Neural cell (in vitro differentiated cells): ENCODE measurements around the gene P2RX3. TPM values are rescaled to one million over a fixed set of nuclear protein-coding genes. Genes with fewer than 3 reads are reported as not detected.

ENCODE experiments used
- H2AFZ ChIP-seq: fragments of 200-600, 300-800 bp; sonication (generic), shearing (Covaris generic); 2 replicates; pipeline ENCODE4 v1.6.0; 2014; ENCODE audit warnings: low read depth, mild to moderate bottlenecking, antibody characterized with exemption, low read length, moderate library complexity
- H3F3A ChIP-seq: fragments of 200-600 bp; shearing (Covaris generic); 2 replicates; pipeline ENCODE4 v1.6.1; 2016; ENCODE audit warnings: mild to moderate bottlenecking, moderate library complexity, mixed read lengths, antibody characterized with exemption, low read length; ENCODE audit not compliant: insufficient read depth, poor library complexity, severe bottlenecking
- H3K27ac ChIP-seq: fragments of 200-600, 300-800 bp; sonication (generic), shearing (Covaris generic); 2 replicates; pipeline ENCODE4 v1.5.1; 2014; ENCODE audit warnings: mild to moderate bottlenecking, low read length, moderate library complexity
- H3K27me3 ChIP-seq: fragments of 300-800, 200-600 bp; sonication (generic), shearing (Covaris generic); 2 replicates; pipeline ENCODE4 v1.6.0; 2014; ENCODE audit warnings: mild to moderate bottlenecking, low read depth, low read length, moderate library complexity; ENCODE audit not compliant: insufficient read depth
- H3K36me3 ChIP-seq: fragments of 300-800, 200-600 bp; sonication (generic), shearing (Covaris generic); 2 replicates; pipeline ENCODE4 v1.5.1; 2014; ENCODE audit warnings: mild to moderate bottlenecking, antibody characterized with exemption, low read length, moderate library complexity; ENCODE audit not compliant: insufficient read depth
- H3K4me2 ChIP-seq: fragments of 300-800, 200-600 bp; sonication (generic), shearing (Covaris generic); 2 replicates; pipeline ENCODE4 v1.6.0; 2014; ENCODE audit warnings: mild to moderate bottlenecking, low read length
- H3K4me3 ChIP-seq: fragments of 300-800, 200-600 bp; sonication (generic), shearing (Covaris generic); 2 replicates; pipeline ENCODE4 v1.5.1; 2014; ENCODE audit warnings: mild to moderate bottlenecking, low read length, moderate library complexity
- H3K79me2 ChIP-seq: fragments of 200-600 bp; shearing (Covaris generic); replicated peaks from 2 replicates; pipeline ENCODE4 v1.6.0; 2014; ENCODE audit warnings: mild to moderate bottlenecking, low read length, moderate library complexity; ENCODE audit not compliant: insufficient read depth
- H3K9ac ChIP-seq: fragments of 300-800, 200-600 bp; sonication (generic), shearing (Covaris generic); 2 replicates; pipeline ENCODE4 v1.6.1; 2016; ENCODE audit warnings: mild to moderate bottlenecking, low read length, mixed read lengths
- H3K9me2 ChIP-seq: fragments of 200-600 bp; shearing (Covaris generic); 2 replicates; pipeline ENCODE4 v1.6.1; 2016; ENCODE audit warnings: mild to moderate bottlenecking, low read length, mixed read lengths; ENCODE audit not compliant: insufficient read depth
- H3K9me3 ChIP-seq: fragments of 200-600, 300-800 bp; sonication (generic), shearing (Covaris generic); 2 replicates; pipeline ENCODE4 v1.6.1; 2016; ENCODE audit warnings: mild to moderate bottlenecking, mixed run types, low read length, moderate library complexity, mixed read lengths
- H4K20me1 ChIP-seq: fragments of 200-600 bp; shearing (Covaris generic); 2 replicates; pipeline ENCODE4 v1.6.1; 2016; ENCODE audit warnings: mild to moderate bottlenecking, mixed run types; ENCODE audit not compliant: insufficient read depth
- EP300 ChIP-seq: fragments of 450-650 bp; conservative IDR thresholded peaks from 2 replicates; pipeline ENCODE4 v1.6.1; 2014; ENCODE audit warnings: antibody characterized with exemption, mild to moderate bottlenecking, moderate library complexity; ENCODE audit not compliant: poor library complexity, severe bottlenecking
- EZH2 ChIP-seq: fragments of 200-600, 300-800 bp; shearing (Covaris generic), sonication (generic); IDR thresholded peaks from 2 replicates; pipeline ENCODE4 v1.6.1; 2014; ENCODE audit warnings: antibody characterized with exemption, low read length, borderline replicate concordance, mild to moderate bottlenecking; ENCODE audit not compliant: insufficient read depth, poor library complexity, severe bottlenecking
- MXI1 ChIP-seq: fragments of 450-650 bp; conservative IDR thresholded peaks from 2 replicates; pipeline ENCODE4 v1.6.1; 2014; ENCODE audit warnings: antibody characterized with exemption, mild to moderate bottlenecking; ENCODE audit not compliant: poor library complexity, severe bottlenecking
- POLR2AphosphoS5 ChIP-seq: IDR thresholded peaks from 2 replicates; pipeline ENCODE4 v1.6.1; 2012
- SMC3 ChIP-seq: fragments of 450-650 bp; conservative IDR thresholded peaks from 2 replicates; pipeline ENCODE4 v1.6.1; 2014; ENCODE audit warnings: antibody characterized with exemption, mild to moderate bottlenecking, moderate library complexity; ENCODE audit not compliant: poor library complexity
- TAF1 ChIP-seq: IDR thresholded peaks from 2 replicates; pipeline ENCODE4 v1.6.1; 2012; ENCODE audit warnings: low read depth
- polyA plus RNA-seq: library from polyadenylated mRNA; depleted of rRNA; stranded (reverse); fragments of >200 nt; gene quantifications from 2 replicates; pipeline ENCODE4 v1.2.3, GENCODE V29; 2014

The P2RX3 gene
- polyA plus RNA-seq, 1 donor from 2014 or later: not detected

DNA sequence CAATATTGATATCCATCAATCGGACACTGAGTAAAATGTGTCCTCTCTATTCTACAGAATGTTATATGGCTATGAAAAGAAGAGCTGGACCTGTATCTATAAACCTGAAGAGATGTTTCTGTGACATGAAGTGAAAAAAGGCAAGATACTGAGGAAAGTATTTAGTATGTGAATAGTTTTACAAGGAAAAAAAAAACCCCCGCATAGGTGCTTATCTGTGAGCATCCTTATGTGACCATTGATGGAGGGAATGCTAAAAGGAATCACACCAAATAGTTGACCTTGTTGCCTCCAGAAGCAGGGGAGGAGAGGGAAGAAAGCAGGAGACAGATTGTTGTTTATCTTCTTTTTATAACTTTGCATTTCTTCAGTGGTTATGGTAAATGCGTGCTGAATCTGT is 53.0 kb downstream of the P2RX3 start:
- Histone ChIP-seq H3K9me3 (no peaks in the 10 kb centered on the region), H3K27ac (no peak overlapping the region), H2AFZ (no peak overlapping the region), H3K36me3 (no peaks in the 10 kb centered on the region), H3K9ac (no peak overlapping the region), H4K20me1 (no peaks in the 10 kb centered on the region), H3K4me3 (no peak overlapping the region), H3K79me2 (no peaks in the 10 kb centered on the region), H3K9me2 (no peaks in the 10 kb centered on the region), H3K27me3 (no peaks in the 10 kb centered on the region), H3F3A (no peaks in the 10 kb centered on the region), H3K4me2 (no peak overlapping the region)
- no peak for TF ChIP-seq POLR2AphosphoS5
- TF ChIP-seq EZH2: no peak
- no peak for TF ChIP-seq SMC3
- no peak for TF ChIP-seq TAF1
- TF ChIP-seq MXI1: no peak

- no peaks in the 10 kb centered on the region for H4K20me1 ChIP-seq
- no peaks in the 10 kb centered on the region for H3F3A ChIP-seq
- no peak overlapping the region for H3K4me3 ChIP-seq
- no peak for TF ChIP-seq MXI1
- no peaks in the 10 kb centered on the region for H3K27me3 ChIP-seq
- H3K4me2 ChIP-seq: no peak overlapping the region
- no peaks in the 10 kb centered on the region for H3K79me2 ChIP-seq
- H3K27ac ChIP-seq: no peak overlapping the region
- no peaks in the 10 kb centered on the region for H3K9me3 ChIP-seq
- H3K36me3 ChIP-seq: no peaks in the 10 kb centered on the region
- H2AFZ ChIP-seq: no peak overlapping the region
- no peak overlapping the region for H3K9ac ChIP-seq
- H3K9me2 ChIP-seq: no peaks in the 10 kb centered on the region
These were observed 53.4 kb downstream of the P2RX3 start for GRCh38 chr11:57391539-57391938.

- no peaks in the 10 kb centered on the region for H3K36me3 ChIP-seq
- H3K79me2 ChIP-seq: no peaks in the 10 kb centered on the region
- no peaks in the 10 kb centered on the region for H4K20me1 ChIP-seq
- no peak overlapping the region for H3K4me3 ChIP-seq
- no peak overlapping the region for H3K9ac ChIP-seq
- H3K27me3 ChIP-seq: no peaks in the 10 kb centered on the region
- no peaks in the 10 kb centered on the region for H3K9me3 ChIP-seq
- H3F3A ChIP-seq: no peaks in the 10 kb centered on the region
- TF ChIP-seq TAF1 (no peak), SMC3 (no peak)
- H3K9me2 ChIP-seq: no peaks in the 10 kb centered on the region
- H3K4me2 ChIP-seq: no peak overlapping the region
- H2AFZ ChIP-seq: no peak overlapping the region
- H3K27ac ChIP-seq: no peak overlapping the region
These were observed 54.1 kb downstream of the P2RX3 start for GRCh38 chr11:57392066-57392762.

DNA sequence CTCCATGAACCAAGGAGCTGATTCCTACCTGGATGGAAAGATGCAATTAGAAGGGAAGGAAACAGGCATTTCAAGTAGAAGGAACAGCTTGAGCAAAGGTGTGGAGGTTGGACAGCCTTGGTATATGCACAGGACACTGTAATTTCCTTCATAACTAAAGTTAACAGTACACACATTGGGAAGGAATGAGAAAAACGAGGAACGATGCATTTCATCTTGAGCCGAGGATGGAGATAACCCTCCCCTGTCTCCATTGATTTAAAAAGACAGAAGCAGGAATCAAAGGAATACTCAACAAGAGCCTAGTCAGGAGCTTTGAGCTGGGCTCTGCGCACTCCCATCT is 54.6 kb downstream of the P2RX3 start:
- no peaks in the 10 kb centered on the region for H3K79me2 ChIP-seq
- H3K9me2 ChIP-seq: no peaks in the 10 kb centered on the region
- no peak overlapping the region for H2AFZ ChIP-seq
- TF ChIP-seq MXI1 (no peak), EP300 (no peak), EZH2 (no peak), TAF1 (no peak)
- no peaks in the 10 kb centered on the region for H3K36me3 ChIP-seq
- H4K20me1 ChIP-seq: no peaks in the 10 kb centered on the region
- no peaks in the 10 kb centered on the region for H3F3A ChIP-seq
- no peaks in the 10 kb centered on the region for H3K9me3 ChIP-seq
- H3K4me3 ChIP-seq: no peak overlapping the region
- H3K4me2 ChIP-seq: no peak overlapping the region
- H3K27me3 ChIP-seq: no peaks in the 10 kb centered on the region
- no peak overlapping the region for H3K27ac ChIP-seq
- no peak overlapping the region for H3K9ac ChIP-seq
